ENCODE data around the gene ATP5F1A. TPM values are rescaled to one million over a fixed set of nuclear protein-coding genes. Genes with fewer than 3 reads are reported as not detected.
"Not testable (repeated sequence)": the region's sequence is repeated elsewhere in the genome, so short reads cannot be mapped to it uniquely, and the experiment has no call there.

ATP5F1A gene
- total RNA-seq (2014; rRNA removed; shearing (Covaris generic)): 463 and 550 TPM in 2 replicates

DNA sequence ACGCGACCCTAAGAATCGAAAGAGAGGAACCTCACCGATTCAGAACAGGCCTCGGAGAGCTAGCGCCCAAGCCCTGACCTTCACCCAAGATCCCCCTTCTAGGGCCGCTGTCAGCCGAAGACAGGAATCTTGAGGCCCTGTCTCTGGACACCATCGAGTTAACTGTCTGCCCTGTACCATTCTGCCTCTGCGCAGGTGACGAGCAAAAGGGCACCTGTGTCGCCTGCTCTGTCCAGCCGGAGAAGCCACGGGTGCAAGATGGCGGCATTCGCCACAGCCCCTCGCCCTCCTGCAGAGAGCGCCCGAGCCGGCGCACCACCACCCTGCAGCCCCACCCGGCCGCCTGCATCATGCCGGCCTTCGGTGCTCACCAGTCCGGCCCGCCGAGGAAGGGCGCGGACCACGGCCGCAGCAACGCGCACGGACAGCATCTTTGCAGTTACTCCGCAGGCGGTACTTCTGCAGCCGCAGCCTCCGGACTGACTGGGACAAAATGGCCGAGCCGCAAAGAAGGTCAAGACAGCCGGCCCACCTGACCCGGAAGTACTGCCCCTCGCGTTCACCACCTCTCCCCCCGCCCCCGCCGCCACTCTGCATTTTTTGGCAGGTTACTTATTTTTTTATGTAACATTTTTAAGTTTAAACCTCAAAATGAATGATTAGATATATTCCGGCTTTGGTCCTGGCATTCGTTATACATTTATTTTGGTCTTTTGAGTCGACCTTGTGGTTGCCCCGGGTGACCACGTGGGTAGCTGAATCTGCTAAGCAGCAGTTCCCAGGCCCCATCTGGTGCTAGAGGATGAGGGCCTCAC is at the start of gene ATP5F1A:
TSS of gene ATP5F1A (minus strand) at position 496 of the 815 bp plus-strand sequence. CDS start at position 431, 65 bp downstream.
- DNase-seq (ENCODE audit: low spot score): peak; percentile 75

- DNase-seq (ENCODE audit: low spot score): no peak
These were observed 43.1 kb upstream of the ATP5F1A start for GRCh38 chr18:46141199-46141598.

DNA sequence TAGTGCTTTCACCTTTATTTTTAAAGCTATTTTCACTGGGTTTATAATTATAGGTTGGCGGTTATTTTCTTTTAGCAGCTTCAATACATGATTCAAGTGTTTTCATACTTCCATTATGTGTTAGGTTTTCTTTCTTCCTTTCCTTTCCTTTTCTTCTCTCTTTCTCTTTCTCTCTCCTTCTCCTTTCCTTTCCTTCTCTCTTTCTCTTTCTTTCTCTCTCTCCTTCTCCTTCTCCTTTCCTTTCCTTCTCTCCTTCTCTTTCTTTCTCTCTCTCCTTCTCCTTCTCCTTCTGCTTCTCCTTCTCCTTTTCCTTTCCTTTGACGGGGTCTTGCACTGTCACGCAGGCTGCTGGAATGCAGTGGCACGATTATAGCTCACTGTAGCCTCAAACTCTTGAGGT is 42.1 kb upstream of the ATP5F1A start:
- DNase-seq (ENCODE audit: low spot score): no peak

DNA sequence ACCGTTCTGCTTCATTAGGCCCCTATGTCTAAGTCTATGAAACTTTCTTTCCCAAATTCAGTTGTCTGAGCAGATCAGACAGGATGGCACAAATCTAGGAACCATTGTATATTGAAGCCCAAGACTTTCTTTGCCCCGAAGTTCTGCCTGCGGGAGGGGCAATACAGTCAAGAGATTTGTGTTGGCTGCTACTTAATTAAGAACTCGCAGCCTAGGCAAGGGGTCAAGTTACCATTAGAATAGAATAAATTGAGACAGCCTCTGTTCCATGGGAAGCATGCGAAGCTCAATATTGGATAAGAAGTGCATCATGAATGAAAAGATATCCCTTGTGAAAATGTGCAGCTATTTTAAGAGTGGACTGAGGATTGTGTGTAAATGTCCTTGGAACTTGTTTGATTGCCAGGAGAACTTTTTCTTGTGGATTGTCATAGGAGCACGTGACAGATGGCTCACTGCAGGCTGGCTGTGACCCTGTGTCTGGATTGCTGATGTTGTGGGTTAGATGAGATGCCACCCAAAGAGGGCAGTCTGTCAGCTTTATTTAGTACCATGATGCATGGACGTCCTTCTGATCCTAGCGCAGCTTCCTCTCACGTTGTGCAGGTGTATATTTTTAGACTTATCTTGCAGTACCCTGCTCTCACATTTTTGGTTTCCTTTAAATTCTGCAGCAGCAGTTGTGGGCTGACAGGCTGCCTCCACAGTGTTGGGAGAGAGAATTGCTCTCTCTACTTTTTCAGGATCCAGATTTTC is 37.0 kb upstream of the ATP5F1A start:
- no peak for DNase-seq (ENCODE audit: low spot score)

DNA sequence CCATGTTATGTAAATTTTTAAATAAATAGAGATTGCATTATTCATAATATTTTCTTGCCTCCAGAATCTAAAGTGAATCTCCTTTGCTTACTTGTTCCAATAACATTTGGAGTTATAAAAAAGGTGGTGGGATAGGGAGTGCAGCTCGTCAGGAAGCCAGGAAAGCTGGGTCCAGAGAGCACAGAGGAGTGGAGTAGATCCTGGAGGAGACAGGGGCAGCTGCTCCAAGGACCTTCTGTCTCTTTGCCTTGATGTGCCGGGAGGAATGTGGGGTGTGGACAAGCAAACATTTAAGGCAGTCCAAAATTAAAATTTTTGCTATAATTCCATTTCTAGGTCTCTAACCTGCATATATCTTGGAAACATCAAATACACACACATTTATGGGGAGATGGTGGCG is 35.4 kb upstream of the ATP5F1A start:
- no peak for DNase-seq (ENCODE audit: low spot score)

- DNase-seq (ENCODE audit: low spot score): not testable (repeated sequence)
These were observed 32.5 kb upstream of the ATP5F1A start for GRCh38 chr18:46130549-46130948.

GRCh38 chr18:46130061-46130460 is 32.0 kb upstream of the ATP5F1A start:
- DNase-seq (ENCODE audit: low spot score): no peak

DNA sequence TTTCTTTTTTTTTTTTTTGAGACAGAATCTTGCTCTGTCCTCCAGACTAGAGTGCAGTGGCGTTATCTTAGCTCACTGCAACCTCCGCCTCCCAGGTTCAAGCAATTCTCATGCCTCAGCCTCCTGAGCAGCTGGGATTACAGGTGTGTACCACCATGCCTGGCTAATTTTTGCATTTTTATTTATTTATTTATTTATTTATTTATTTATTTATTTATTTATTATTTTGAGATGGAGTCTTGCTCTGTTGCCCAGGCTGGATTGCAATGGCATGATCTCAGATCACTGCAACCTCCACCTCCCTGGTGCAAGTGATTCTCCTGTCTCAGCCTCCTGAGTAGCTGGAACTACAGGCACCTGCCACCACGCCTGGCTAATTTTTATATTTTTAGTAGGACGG is 28.5 kb upstream of the ATP5F1A start:
- DNase-seq (ENCODE audit: low spot score): not testable (repeated sequence)

- no peak for DNase-seq (ENCODE audit: low spot score)
These were observed 15.7 kb upstream of the ATP5F1A start for GRCh38 chr18:46113751-46114150.

- no peak for DNase-seq (ENCODE audit: low spot score)
These were observed 12.3 kb upstream of the ATP5F1A start for GRCh38 chr18:46110406-46110805.

DNA sequence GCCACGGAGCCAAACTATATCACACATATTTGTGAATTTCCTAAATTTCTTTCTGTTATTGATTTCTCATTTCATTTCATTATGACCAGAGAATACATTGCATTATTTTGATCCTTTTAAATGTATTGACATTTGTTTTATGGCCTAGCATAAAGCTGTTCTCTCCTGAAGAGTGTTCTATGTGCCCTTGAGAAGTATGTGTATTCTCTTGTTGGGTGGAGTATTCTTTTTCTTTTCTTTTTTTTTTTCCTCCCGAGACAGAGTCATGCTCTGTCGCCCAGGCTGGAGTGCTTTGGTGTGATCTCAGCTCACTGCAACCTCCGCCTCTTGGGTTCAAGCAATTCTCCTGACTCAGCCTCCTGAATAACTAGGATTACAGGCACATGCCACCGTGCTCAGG is 11.3 kb upstream of the ATP5F1A start:
- DNase-seq (ENCODE audit: low spot score): no peak

GRCh38 chr18:46104128-46104911 is 6.2 kb upstream of the ATP5F1A start, which contains the start of gene HAUS1:
Gene HAUS1 (plus strand): TSS chr18:46104385. CDS start chr18:46104412, 27 bp downstream.
- DNase-seq (ENCODE audit: low spot score): peak; percentile 72

- no peak for DNase-seq (ENCODE audit: low spot score)
These were observed 1.4 kb upstream of the ATP5F1A start for GRCh38 chr18:46099463-46099862.

DNA sequence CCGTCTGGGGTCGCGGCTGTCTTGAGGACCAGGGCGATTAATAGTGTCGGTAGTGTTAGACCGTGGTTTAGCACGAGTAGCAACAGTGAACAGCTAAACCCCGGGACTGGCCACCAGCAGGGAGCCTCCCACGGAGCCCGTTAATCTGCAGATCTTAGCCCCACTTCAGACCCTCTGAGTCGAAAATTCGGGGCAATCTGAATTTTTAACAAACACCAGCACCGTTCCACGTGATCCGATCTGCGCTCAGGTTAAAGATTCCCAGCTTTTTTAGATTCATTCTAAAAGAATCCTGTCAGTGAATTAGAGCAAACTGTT is 479 bp upstream of the ATP5F1A start:
- DNase-seq (ENCODE audit: low spot score): no peak

GRCh38 chr18:46097431-46097800 is 680 bp downstream of the ATP5F1A start:
- no peak for DNase-seq (ENCODE audit: low spot score)

DNA sequence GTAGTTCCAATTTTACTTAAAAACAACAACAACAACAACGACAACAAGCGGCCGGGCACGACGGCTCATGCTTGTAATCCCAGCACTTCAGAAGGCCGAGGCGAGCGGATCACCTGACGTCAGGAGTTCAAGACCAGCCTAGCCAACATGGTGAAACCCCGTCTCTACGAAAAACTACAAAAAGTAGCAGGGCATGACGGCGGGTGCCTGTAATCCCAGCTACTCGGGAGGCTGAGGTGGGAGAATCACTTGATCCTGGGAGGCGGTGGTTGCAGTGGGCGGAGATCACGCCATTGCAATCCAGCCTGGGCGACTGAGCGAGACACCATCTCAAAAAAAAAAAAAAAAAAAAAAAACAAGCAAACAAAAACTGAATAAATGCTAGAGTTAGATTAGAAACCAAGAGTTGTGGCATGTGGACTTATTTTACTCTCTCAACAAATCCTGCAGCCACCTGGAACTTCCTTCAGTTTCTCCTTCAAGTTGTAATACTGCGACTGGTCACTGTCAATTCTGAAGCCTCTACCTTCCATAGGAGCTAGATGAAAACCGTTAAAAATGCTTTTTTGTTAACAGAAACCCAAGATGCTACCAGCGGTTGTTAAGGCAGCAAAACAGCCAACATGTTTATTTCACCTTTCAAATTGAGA is 1.3 kb downstream of the ATP5F1A start:
- DNase-seq (ENCODE audit: low spot score): no peak

DNA sequence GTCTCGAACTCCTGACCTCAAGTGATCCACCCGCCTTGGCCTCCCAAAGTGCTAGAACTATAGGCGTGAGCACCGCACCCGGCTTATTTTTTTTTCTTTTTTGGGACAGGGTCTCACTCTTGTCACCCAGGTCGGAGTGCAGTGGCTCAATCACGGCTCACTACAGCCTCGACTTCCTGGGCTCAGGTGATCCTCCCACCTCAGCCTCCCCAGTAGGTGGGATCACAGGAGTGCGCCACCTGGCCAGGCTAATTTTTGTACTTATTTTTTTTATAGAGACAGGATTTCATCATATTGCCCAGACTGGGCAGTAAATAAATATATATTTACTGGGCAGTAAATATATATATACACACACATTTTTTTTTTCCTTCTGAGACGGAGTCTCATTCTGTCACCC is 2.6 kb downstream of the ATP5F1A start:
- no peak for DNase-seq (ENCODE audit: low spot score)

GRCh38 chr18:46088501-46088900 is 9.6 kb downstream of the ATP5F1A start:
- not testable (repeated sequence) for DNase-seq (ENCODE audit: low spot score)

- no peak for DNase-seq (ENCODE audit: low spot score)
These were observed 13.7 kb downstream of the ATP5F1A start for GRCh38 chr18:46084431-46084830.

DNA sequence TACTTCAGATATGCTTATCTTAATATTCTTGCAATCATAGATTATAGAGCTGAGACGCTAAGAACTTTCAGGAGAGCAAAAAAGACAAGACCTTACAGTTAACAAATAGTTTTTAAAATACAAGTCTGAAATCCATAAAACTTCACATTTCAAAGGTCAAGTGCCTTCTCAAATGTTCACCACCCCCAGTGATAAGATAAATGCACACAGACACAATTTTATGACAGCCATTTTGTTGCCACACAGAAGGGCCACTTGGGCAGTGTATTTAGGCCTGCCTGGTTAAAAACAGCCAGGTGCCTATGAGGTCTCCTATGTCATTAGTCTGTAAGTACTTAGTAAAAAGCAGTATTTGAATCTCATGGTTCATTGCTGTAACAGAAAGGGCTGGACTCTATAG is 17.9 kb downstream of the ATP5F1A start:
- no peak for DNase-seq (ENCODE audit: low spot score)

GRCh38 chr18:46079336-46079735 is 18.8 kb downstream of the ATP5F1A start:
- no peak for DNase-seq (ENCODE audit: low spot score)

Data from A172 (cell line).